GM12801 (cell line): Measurements from ENCODE around the gene CTU1.

Experiments
- CTCF ChIP-seq: IDR thresholded peaks from one replicate; pipeline ENCODE4 v1.5.1; 2011; ENCODE audit warnings: control low read depth; ENCODE audit not compliant: insufficient read length; ENCODE audit errors: extremely low read depth

The CTU1 gene

DNA sequence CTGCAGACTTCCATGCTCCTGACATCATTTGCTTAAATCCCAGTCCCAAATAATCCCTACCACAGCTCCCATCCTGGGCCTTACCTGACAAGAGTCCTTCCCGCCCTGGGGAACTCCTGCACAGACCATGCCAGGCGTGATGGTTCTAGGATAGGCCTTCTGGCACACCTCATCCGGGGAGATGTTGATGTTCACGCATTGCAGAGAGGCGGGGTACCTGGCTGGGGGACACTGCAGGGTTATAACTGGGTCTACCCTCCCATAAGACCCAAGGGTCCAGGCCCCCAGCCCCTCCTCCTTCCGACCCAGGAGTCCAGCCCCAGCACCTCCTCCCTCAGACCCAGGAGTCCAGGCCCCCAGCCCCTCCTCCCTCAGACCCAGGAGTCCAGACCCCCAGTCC is 29.5 kb downstream of the CTU1 start:
- no peak for TF ChIP-seq CTCF

DNA sequence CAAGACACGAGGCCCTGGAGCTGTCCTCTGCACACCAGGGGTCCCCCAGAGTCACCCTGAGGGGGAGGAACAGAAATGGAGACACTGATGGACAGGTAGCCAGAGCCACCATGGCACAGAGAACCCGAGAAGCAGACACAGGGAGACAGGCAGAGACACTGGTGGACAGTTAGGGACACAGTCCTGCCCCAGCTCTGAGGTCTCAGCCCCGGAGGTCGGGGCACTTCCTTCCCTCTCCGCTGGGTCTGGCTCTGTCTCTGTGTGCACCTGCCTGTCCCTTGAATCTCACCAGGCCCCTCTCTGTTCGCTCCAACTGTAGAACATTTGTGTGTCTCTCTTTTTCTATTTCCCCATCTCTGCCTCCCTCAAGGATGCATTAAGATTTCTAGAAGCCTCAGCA is 30.1 kb downstream of the CTU1 start:
- TF ChIP-seq CTCF, result no peak

DNA sequence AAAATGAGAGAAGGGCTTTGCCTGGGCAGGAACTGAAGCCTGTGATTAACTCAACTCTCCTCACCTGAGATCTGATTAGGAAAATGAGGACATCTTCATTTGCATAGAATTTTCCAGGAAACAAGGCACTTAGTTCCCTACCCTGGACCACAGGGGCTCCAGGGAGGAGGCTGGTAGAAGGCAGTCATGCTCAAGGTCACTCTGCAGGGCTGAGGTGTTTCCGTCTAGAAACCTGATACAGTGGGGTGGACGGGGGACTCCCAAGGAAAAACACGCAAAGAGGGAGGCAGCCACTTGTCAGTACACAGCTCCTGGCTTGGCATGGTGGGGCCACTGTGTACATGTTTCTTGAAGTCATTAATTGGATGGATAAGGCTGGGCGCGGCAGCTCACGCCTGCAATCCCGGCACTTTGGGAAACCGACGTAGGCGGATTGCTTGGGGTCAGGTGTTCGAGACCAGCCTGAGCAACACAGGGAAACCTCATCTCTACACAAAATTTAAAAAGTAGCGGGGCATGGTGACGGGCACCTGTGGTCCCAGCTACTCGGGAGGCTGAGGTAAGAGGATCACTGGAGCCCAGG is 31.5 kb downstream of the CTU1 start:
- TF ChIP-seq CTCF, result no peak

- no peak for TF ChIP-seq CTCF
Measured at GRCh38 chr19:51075998-51076397, 32.2 kb downstream of the CTU1 start.

DNA sequence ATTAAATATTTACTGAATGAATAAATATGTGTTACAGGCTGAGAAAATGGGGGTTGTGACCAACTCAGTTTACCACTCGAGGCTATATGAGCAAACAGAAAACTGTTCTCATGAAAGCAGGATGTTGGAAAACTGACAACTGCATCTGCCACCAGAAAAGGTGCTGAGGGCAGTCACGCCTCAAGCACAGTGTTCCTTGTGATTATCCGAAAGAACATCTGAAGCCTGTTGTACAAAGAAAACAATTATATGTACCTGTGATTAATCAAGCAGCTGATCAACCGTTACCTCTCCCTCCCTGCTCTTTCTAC is 37.2 kb downstream of the CTU1 start:
- no peak for TF ChIP-seq CTCF

DNA sequence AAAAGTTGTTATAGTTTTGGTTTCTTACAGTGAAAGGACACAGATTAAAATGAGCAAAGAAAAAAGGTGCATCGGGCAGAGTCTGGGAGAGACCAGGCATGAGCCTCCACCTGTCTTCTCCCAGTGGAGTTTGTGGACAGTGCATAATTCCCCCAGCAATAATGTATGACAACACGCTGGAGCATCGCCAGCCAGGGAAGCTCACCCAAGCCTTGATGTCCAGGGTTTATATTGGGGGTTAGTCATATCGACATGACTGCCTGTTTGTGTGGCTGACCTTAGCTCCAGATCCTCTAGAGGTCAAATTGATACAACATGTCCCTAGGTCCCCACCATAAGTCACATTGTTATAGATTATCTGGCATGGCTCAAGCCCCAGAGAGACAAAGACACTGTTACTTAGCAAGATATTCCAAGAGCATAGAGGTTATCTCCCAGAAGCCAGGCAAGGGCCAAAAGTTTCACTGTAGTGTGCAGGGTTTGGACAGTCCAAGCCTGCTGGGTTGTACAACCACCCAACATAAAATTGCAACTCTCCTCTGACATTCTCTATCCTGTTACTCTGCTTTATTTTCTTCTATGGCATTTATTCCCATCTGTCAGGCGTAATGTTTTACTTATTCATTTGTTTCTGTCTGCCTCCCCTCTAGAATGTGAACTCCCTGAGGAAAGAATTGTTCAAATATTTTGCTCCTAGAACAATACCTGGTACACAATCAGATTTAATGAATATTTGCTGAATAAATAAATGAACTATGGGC is 37.7 kb downstream of the CTU1 start:
- TF ChIP-seq CTCF, result no peak

DNA sequence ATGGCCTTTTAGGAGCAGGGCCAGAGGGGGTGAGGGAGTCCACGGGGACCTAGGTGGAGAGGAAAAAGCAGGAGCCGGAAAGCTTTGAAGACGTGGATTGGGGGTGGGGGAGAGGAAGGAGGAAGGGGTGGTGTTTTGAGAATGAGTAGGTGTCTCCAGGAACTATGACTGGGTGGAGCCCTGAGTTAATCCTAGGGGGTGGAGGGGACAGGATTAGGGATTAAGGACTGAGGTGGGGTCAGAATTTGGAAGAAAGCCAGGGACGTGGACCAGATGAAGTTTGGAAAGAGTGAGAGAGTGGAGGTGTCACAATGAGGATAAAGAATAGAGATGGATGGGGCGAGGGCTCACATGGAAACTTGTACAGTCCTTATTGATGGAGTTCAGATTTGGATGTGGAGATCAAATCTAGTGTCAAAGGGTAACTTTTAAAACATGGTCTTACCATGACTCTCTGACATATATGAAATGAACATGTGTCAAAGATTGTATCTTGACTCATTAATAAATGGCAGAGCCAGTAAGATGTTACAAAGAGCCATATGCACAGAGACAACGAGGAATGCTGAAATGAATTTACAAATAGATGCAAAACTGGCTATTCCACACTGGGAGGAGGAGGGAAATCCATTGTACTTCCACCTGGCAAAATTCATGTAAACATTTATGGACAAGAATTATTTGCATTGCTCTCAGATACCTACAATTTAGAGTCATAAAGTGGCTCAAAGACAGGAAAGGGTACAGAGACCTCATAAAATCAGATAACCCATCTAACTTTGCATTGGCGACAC is 41.6 kb downstream of the CTU1 start:
- no peak for TF ChIP-seq CTCF
